Activated naive CD8-positive, alpha-beta T cell treated with anti-CD3 and anti-CD28 coated beads, Interleukin-2, amount 50 U/mL, for 16 hours (primary cell): ENCODE data around the gene CDK14.
"Not testable (repeated sequence)": the region's sequence is repeated elsewhere in the genome, so short reads cannot be mapped to it uniquely, and the experiment has no call there.

Experiments used
- DNase-seq: peaks from one replicate; pipeline ENCODE4 v3.0.0-alpha.2; 2020; ENCODE audit warnings: low read depth, low spot score

Gene CDK14

DNA sequence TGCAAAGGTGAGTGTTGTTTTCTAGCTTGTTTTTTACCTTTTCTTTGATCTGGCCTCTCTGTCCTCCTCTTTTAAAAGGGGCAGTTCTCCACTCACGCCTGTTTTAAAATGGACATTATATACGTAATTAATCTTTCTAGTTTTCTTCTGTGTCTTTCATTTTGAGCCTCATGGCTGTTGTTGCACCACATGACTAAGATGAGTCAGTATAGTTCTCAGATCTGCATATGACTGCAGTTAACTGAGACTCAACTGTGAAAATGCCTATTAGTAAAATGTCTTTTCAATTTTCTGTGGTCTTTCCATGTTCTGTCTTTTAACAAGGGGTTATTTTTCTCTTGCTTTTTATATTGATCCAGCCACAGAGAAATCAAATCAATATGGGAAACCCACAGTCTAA is 296.1 kb downstream of the CDK14 start:
- no peak for DNase-seq

GRCh38 chr7:90894122-90894521 is 298.0 kb downstream of the CDK14 start:
- no peak for DNase-seq

DNA sequence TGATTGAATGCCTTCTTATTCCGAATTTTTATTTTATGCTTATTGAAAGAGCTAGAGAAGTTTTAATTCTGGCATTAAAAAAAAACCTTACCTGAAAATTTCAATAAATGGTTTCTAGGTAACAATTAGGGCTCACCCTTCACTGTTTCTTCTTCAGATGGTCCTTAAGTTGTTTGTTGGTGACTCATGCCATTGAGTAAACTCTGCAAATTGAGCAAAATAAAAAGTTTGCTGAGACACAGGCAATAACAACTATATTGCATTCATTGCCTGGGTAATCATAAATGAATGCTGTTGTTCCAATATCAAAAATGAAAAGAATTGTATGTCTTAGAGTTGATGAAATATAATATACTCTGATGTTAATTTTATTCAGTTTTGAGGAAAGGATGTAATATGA is 300.3 kb downstream of the CDK14 start:
- no peak for DNase-seq

DNA sequence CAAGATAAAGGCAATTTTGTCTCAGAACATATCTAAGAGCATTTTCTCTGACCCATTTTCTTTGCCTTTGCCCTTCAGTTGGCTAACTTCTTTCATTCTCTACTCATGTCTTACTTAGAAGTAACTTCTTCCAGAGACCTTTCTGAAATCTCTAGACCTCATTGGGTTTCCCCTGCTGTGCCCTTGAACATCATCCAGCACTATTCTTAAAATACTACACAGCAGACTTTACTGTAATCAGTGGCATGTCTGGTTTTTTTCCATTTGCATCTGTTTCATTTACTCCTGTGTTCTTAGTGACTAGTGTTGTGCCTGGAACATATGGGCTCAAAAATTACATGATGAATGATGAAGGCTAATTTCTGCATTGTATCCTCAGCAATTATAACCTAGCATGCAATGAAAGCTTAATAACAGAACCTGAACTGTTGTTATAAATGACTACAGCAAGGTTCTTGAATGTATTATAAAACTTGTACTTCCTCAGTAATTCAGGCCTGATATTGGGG is 301.9 kb downstream of the CDK14 start:
- DNase-seq = no peak

GRCh38 chr7:90900628-90901356 is 304.7 kb downstream of the CDK14 start:
- no peak for DNase-seq

DNA sequence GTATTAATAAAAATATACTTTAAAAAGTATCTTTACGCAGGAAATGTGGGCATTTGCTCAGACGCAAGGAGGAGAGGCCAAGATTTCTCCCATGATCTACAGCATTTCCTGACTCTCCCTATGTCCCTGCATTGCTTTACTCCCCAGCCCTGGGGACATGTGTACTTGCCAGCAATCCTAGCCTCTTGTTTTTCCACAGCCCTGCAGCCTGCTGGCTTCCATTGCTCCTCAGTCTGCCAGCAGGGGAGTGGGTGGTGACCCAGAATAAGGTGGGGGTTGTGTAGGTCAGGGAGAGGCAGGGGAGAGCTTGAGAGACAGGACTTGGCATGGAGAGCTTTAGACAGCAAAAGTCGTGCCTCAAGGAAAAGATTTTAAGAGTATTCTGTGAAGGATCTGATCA is 307.7 kb downstream of the CDK14 start:
- no peak for DNase-seq

GRCh38 chr7:90910136-90910535 is 314.0 kb downstream of the CDK14 start:
- no peak for DNase-seq

DNA sequence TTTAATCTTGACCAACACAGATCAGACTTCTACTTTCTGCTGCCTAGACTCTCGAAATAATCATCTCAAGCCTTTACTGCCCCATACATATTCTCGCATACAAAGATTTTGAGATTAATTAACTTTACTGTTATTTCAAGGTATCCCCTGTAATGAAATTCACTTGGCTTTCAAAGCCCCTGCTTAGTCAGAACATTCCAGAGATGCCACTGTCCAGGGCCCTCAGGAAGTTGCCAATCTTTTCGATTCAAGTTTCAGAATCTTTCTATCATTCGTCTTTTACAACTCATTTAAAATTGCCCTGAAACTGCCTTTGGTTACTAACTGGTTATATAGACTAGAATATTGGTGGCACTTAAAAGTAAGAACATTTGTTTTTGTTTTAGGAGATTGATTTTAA is 320.2 kb downstream of the CDK14 start:
- no peak for DNase-seq

DNA sequence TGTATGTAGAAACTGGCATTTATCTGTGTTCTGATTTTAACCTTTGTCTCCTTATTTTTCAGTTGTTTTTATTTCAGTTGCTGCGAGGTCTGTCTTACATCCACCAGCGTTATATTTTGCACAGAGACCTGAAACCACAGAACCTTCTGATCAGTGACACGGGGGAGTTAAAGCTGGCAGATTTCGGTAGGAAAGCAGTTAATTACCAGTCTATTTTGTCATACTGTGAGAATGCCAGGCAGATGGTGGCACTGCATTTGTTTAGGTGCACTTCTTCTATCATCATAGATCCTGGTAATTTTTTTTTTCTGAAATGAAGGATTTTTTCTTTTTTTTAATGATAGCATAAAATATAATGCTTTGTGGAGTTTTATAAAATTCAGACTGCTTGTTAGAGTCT is 321.4 kb downstream of the CDK14 start:
- no peak for DNase-seq

DNA sequence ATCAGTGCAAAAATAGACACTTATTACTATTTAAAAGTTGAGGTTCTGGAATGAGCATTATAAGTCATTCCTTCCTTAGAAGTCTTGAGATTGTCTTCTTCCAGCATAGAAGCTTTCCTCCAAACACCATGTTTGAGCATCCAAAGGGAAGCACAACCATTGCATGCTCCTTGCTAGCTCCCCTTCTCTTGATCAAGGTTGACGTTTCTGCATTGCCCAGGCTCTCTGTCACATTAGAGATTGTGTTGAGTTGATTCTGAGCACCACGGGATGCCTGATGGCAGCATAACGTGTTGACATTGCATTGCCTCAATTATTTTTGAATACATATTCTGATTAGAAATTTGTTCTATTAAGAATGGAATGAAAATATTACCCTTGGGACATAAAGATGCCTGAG is 322.2 kb downstream of the CDK14 start:
- no peak for DNase-seq

- DNase-seq = no peak
Measured at GRCh38 chr7:90919816-90920215, 323.7 kb downstream of the CDK14 start.

DNA sequence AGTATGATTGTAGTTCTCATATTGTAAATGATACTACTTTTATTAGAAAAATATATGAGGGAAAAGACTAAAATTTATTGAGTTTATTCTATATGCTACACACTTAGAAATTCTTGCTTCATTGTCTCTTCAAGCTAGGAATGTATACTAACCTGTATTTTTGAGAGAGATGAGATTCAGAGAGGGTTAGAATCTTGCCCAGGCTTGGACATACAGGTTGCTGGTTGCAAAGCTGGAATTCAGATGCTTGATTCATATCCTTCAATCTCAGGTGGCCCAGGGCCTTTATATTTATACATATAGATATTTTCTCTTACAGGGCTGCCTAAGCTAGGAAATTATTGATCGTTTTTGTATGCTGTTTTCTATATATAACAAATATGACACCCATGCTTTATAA is 324.2 kb downstream of the CDK14 start:
- no peak for DNase-seq

DNA sequence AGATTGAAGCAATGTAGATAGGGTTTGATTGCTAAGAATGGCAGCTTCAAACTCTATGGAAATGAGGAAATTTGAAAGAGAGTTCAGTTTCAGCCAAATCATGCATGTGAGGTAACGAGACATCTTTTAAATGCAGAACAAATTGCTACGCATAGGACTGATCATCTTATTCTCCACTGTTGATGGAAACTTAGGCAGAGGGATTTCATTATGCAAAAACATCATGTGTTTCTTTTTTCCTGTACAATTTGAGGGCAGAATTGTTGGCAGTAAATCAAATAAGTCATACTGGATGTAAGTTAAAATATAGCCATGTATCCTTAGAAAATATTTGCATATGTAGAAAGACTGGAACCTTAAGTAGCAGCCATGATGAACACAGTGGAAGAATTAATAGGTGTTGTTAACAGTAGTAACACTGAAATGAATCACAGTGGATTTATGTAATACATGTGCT is 327.4 kb downstream of the CDK14 start:
- DNase-seq = no peak

DNA sequence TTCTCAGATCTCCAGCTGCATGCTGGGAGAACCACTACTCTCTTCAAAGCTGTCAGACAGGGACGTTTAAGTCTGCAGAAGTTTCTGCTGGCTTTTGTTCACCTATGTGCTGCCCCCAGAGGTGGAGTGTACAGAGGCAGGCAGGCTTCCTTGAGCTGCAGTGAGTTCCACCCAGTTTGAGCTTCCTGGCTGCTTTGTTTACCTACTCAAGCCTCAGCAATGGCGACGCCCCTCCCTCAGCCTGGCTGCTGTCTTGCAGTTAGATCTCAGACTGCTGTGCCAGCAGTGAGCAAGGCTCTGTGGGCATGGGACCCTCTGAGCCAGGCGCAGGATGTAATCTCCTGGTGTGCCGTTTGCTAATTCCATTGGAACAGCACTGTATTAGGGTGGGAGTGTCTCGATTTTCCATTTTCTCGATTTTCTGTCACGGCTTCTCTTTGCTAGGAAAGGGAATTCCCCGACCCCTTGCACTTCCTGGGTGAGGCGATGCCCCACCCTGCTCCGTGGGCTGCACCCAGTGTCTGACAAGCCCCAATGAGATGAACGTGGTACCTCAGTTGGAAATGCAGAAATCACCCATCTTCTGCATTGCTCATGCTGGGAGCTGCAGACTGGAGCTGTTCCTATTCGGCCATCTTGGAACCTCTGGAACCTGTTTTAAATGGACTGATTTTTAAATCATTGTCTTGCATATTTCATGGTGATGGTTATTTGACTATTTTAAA is 332.7 kb downstream of the CDK14 start:
- not testable (repeated sequence) for DNase-seq

DNA sequence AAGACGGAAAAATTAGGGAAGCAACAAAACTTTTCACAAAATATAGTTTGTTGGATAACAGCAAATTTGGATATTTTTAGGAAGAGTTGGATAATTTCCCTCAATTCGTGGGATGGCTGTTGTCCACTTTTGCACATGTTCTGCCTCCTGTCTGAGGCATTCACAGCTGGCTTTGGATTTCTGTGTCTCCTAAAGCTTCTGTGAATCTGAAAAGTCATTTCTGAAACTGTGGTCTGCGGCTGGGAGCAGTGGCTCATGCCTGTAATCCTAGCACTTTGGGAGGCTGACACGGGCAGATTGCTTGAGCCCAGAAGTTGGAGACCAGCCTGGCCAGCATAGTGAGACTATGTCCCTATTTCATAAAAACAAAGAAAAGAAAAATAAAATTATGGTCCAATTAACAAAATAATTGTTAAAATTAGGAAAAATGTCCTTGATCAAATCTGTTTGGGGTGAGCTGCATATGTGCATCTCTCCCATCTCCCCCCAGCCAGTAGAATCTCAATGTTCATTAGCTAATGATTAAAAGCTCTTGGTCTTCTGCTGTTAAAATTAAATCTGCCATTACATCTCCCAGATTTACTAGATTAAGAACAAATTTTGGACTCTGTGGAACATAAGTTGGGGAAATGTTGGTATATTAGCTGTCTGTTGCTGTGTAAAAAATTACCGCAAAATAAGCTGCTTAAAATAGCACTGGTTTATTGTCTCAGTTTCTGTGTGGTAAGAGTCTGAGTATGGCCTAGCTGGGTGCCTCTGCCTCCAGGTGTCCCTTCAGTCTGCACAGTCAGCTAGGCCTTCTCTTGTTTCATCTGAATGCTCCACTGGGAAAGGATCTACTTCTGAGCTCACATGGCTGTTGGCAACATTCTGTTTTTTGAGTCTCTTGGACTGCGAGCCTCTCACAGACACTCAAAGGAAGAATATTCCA is 336.1 kb downstream of the CDK14 start:
- no peak for DNase-seq

DNA sequence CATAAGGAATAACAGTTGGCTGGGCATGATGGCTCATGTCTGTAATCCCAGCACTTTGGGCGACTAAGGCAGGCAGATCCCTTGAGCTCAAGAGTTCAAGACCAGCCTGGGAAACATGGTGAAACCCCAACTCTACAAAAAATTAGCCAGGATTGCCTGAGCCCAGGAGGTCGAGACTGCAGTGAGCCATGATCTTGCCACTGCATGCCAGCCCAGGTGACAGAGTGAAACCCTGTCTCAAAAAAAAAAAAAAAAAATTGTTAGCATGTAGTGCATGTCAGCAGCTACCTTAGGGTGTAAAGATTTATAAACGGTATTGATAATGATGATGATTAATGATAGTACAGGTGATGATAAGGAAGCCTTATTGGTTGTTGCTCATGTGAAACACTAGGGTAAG is 336.9 kb downstream of the CDK14 start:
- DNase-seq = no peak

DNA sequence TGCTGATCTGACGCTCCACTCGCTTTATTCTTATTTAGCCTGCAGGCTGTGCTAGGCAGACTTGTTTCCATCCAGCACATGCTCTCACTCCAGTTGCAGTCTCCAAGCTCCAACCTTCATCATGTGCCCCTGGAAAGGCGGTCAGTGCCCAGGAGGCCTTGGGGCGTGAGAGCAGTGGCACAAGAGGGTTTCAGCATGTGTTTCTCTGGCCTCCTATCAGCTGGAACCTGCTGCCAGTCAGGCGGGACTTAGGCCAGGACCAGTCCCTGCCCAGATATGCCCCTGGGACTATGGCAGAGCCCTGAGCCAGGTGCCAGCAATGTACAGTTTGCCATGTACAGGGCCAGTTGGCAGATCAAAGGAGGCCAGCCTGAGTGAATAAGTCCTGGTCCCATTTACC is 337.9 kb downstream of the CDK14 start:
- no peak for DNase-seq

GRCh38 chr7:90938371-90938770 is 342.2 kb downstream of the CDK14 start:
- DNase-seq = no peak

DNA sequence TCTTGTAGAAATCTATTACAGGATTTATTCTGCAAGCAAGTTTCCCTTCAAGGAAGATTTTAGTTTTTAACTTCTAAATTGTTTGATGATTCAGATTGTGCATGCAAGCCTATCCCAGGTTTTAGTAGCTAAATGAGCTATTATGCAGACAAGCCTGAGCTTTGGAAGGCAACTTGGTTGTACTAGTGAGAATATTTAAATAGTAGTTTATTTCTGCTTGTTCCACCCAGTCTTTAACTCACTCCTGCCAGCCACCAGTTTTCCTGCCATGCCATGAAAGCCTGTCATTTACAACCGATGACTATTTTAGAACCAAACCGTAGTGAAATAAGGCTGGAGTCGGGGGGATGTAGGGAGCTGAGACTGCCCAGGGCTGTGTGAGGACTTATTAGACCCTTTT is 343.5 kb downstream of the CDK14 start:
- DNase-seq = no peak

DNA sequence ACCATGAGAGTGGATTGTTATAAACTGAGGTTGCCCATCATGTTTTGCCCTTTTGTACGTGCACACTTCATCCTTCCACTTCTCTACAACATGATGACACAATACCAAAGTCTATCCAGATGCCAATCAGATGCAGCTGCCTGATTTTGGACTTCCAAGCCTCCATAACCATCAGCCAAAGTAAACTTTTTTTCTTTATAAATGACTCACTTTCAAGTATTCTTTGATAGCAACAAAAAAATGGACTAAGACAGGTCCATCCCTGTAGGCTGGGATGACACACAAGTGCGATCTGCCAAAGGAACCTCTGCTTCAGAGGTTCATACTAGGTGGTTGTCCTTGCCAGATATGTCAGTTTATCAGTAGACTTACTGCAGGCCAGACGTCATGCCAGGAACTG is 347.9 kb downstream of the CDK14 start:
- no peak for DNase-seq

DNA sequence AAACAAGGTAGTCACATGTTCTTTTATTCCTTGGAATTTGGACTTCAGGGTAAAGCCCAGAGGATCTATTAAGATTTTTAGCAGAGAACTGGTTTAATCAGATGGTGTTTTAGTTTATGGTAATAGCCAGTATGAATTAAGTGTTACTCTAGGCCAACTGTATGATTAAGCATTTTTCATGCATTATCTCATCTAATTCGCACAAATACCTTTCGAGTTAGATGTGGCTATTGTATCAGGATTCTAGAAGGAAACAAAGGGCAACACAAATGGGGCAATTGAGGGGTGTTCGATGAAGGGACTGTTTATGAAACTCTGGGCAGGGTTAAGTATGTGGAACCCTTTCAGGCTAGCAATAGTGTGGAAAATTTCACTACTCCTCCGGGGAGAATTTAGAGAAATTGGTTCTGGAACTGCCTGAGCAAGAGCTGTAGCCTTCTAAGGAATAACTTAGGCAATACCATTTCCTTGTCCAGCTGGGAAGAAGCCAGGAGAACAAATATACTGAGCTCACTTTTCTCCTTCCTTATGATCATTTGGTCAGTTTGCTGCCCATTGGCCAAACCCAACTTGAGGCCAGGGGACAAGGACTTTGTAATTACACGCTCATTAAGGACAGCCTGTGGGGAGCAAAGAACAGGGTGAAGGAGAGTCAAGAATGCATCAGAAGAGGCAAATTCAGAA is 349.1 kb downstream of the CDK14 start:
- DNase-seq = no peak
